Hindlimb muscle (tissue), 1 donor: ENCODE data around the gene MAP3K5. TPM values are rescaled to one million over a fixed set of nuclear protein-coding genes. Genes with fewer than 3 reads are reported as not detected.
A peak's percentile ranks its signal among the peaks of the same experiment; 100 is the strongest.
"Not testable (repeated sequence)": the region's sequence is repeated elsewhere in the genome, so short reads cannot be mapped to it uniquely, and the experiment has no call there.

ENCODE experiments used
- DNase-seq: peaks from one replicate; pipeline ENCODE4 v3.0.0-alpha.2; 2013
- polyA plus RNA-seq: library from polyadenylated mRNA; unstranded; fragments of 120-200 nt; gene quantifications from one replicate; pipeline ENCODE4 v1.2.1, GENCODE V29; 2013; ENCODE audit not compliant: insufficient read length

MAP3K5 gene, protein sequence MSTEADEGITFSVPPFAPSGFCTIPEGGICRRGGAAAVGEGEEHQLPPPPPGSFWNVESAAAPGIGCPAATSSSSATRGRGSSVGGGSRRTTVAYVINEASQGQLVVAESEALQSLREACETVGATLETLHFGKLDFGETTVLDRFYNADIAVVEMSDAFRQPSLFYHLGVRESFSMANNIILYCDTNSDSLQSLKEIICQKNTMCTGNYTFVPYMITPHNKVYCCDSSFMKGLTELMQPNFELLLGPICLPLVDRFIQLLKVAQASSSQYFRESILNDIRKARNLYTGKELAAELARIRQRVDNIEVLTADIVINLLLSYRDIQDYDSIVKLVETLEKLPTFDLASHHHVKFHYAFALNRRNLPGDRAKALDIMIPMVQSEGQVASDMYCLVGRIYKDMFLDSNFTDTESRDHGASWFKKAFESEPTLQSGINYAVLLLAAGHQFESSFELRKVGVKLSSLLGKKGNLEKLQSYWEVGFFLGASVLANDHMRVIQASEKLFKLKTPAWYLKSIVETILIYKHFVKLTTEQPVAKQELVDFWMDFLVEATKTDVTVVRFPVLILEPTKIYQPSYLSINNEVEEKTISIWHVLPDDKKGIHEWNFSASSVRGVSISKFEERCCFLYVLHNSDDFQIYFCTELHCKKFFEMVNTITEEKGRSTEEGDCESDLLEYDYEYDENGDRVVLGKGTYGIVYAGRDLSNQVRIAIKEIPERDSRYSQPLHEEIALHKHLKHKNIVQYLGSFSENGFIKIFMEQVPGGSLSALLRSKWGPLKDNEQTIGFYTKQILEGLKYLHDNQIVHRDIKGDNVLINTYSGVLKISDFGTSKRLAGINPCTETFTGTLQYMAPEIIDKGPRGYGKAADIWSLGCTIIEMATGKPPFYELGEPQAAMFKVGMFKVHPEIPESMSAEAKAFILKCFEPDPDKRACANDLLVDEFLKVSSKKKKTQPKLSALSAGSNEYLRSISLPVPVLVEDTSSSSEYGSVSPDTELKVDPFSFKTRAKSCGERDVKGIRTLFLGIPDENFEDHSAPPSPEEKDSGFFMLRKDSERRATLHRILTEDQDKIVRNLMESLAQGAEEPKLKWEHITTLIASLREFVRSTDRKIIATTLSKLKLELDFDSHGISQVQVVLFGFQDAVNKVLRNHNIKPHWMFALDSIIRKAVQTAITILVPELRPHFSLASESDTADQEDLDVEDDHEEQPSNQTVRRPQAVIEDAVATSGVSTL (N-terminal part only)
- 3.1 TPM for polyA plus RNA-seq

DNA sequence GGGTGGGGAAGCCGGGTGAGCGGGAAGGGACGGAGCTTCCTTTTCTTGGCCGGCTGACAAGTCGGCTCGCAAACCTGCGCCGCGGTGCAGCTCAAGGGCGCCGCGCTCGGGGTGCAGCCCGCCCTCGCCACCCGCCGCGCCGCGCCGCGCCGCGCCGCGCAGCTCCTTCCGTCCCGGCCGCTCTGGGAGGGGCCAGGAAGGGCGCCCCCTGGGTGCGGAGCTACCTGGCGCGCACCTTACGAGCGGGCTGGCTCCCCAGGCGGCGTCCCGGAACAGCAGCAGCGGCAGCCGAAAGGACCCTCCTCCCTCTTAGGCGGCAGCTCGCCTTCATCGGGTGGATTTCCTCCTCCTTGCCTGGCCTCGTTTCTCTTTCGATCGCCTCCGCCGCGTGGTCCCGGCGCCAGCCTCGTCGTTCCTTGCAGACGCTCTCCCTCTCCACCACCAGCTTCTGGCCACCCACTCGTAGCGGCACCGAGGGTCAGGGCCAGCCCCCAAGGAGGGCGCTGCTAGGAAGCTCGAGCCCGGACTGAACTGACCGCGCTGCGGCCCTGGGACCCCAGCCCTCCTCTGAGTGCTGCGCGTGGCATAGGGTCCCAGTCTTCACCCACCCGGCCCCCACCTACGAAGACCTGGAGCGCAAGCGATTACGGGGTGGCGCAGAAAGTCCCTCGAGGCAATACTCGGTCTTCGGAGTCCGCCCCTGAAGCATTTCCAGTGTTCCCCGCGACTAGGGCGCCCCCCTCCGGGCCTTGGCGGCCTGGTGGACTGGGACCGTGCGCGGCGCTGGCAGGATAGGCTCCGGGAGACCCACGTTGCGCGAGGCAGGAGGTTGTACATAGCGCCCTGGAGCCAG is at the start of gene MAP3K5:
MAP3K5 (minus strand) TSS at position 68 of the 853 bp plus-strand sequence. CDS start 320 bp downstream, outside the sequence.
- peak; percentile 83 for DNase-seq

DNA sequence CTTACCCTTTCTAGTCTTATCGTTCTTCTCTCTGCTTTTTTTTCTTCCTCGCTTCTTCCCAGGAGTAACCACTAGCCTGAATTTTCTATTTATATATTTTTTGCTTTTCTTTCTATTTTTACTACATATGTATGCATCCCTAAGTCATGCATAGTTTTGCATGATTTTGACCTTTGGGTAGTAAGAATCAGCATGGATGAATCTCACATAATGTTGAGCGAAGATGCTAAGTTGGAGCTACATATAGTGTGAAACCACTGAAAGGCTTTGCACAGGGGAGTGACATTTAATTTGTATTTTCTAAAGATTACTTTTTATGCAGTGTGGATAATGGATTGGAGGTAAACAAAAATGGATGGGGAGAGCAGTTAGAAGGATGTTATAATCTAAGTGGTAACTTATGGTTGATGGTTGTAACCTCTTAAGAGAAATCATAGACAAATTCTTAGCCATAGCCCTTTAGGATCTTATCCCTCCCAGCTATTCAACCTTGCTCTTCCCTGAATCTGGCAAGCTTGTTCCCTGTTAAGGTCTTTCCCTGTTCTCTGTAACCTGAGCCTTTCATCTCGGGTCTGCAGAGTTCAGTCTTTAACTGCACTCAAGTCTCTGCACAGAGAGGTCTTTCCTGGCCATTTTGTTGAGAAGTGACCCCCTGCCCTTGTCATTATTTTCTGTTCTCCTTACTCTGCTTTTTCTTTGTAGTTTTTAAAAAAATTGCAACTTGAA is 48.2 kb upstream of the MAP3K5 start:
- DNase-seq = no peak

DNA sequence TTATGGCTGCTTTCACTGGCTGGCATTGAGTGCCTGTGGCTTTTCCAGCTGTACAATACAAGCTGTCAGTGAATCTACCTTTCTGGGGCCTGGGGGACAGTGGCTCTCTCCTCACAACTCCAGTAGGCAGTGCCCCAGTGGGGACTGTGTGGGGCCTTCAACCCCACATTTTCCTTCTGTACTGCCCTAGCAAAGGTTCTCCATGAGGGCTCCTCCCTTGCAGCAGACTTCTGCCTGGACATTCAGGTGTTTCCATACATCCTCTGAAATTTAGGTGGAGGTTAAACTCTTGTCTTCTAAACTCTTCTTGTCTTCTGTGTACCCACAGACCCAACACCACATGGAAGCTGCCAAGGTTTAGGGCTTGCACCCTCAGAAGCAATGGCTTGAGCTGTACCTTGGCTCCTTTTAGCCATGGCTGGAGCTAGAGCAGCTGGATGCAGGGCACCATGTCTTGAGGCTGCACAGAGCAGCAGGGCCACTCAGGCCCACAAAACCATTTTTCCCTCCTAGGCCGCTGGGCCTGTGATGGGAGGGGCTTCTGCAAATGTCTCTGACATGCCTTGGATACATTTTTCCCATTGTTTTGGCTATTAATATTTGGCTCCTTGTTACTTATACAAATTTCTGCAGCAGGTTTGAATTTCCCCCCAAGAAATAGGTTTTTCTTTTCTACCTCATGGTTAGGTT is 39.7 kb upstream of the MAP3K5 start:
- no peak for DNase-seq

DNA sequence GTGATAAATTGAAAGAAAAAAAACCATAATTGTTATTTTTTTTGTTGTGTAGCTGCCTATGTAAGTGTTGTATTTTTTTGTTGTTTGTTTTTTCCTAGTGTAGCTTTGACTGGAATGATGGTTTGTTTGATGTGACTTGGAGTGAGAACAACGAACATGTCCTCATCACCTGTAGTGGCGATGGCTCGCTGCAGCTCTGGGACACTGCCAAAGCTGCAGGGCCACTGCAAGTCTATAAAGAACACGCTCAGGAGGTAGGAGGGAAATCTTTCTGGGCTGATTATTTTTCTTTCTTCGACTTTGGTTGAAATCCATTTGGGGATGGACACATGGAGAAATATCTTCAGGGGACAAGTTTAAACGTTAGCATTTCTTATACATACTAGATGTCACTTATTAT is 33.9 kb upstream of the MAP3K5 start:
- DNase-seq = no peak

GRCh38 chr6:136823128-136823660 is 30.9 kb upstream of the MAP3K5 start:
- no peak for DNase-seq

DNA sequence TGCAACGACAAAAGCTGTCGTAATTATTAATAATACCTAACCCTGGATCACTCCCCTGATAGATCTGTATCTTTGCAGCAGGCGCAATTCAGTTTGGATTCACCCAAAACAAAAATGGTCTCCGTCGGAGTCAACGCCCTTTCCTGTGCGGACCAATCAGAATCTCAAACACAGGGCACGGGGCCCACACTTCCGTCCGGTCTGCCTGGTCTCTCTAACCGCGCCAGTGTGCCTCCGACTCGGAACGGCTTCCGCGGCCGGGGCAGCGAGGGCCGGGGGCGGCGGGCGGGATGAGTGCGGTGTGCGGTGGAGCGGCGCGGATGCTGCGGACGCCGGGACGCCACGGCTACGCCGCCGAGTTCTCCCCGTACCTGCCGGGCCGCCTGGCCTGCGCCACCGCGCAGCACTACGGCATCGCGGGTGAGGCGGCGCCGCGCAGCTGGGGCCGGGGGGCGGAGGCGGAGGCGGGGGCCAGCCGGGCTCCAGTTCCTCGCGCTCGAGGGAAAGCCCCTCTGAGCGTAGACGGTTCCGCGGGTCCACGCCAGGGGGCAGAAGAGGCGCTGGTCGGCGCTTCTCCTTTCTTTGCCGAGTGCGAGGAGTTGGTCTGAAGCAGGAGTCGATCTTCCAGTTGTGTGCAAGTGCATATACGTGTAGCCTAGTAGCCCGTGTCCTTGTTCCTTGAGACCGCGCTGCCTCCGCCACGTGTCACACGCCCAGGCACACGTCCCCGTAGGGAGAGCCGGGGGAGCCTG is 30.3 kb upstream of the MAP3K5 start, which contains the start of gene PEX7:
PEX7 (plus strand) TSS at position 217 of the 752 bp plus-strand sequence; CDS start at position 291, 74 bp downstream.
- DNase-seq = peak; percentile 94

- DNase-seq = no peak
Measured at GRCh38 chr6:136822046-136822375, 29.7 kb upstream of the MAP3K5 start.

DNA sequence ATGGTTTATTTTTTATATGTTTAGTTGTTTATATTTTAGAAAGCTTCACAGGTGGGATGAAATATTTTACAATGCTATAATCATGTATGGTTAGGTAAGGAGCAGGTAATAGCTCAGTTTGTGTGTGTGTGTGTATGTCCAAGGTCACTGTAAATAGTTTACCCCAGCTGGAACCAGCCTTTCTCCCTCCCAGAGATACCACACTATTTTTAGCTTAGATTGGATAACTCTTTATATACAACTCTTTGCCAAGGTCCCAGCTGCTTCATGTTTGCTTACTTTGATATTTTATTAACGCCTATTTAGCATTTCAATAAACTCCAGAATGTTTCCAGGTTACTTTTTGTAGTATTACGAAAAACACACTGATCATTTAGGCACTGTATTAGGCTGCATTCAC is 28.3 kb upstream of the MAP3K5 start:
- no peak for DNase-seq

GRCh38 chr6:136816656-136817055 is 24.4 kb upstream of the MAP3K5 start:
- DNase-seq = no peak

DNA sequence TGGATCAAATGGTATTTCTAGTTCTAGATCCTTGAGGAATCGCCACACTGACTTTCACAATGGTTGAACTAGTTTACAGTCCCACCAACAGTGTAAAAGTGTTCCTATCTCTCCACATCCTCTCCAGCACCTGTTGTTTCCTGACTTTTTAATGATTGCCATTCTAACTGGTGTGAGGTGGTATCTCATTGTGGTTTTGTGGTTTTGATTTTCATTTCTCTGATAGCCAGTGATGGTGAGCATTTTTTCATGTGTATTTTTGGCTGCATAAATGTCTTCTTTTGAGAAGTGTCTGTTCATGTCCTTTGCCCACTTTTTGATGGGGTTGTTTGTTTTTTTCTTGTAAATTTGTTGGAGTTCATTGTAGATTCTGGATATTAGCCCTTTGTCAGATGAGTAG is 23.3 kb upstream of the MAP3K5 start:
- DNase-seq = not testable (repeated sequence)

- DNase-seq = no peak
Measured at GRCh38 chr6:136812174-136812573, 19.9 kb upstream of the MAP3K5 start.

- no peak for DNase-seq
Measured at GRCh38 chr6:136811272-136811671, 19.0 kb upstream of the MAP3K5 start.

DNA sequence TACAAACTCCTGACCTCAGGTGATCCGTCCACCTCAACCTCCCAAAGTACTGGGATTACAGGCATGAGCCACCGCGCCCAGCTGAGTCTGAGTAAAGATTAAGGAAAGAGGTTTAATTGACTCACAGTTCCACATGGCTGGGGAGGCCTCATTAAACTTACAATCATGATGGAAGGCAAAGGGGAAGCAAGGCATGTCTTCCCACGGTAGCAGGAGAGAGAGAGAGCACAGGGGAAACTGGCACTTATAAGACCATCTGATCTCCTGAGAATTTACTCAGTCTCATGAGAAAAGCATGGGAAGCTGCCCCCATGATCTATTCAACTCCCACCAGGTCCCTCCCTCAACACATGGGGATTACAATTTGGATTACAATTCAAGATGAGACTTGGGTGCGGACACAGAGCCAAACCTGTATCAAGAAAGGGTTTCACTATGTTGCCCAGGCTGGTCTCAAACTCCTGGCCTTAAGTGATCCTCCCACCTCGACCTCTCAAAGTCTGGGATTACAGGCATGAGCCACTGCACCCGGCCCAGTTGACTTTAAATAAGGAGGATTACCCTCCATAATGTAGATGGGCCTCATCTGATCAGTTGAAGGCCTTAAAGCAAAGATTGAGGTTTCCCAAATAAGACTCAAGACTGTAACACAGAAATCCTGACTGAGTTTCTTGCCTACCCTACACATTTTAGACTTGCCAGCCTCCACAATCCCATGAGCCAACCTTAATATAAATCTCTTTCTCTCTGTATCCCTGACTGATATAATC is 17.0 kb upstream of the MAP3K5 start:
- DNase-seq = no peak

GRCh38 chr6:136803608-136804007 is 11.3 kb upstream of the MAP3K5 start:
- no peak for DNase-seq

DNA sequence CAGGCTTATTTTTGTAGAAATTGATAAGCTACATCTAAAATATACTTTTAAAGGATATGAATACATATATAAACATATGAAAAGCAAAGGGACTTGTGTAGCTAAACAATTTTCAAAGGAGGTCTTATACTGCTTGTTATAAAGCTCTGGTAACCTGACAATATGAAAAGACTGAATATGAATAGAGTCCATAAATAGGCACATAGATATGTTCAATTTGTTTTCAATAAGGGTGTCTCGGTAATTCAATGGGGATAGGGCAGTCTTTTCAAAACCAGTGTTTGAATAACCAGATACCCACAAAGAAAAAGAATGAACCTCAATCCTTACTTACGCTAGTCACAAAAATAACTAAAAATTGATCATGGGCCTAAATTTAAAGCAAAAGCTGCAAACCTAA is 9.3 kb upstream of the MAP3K5 start:
- DNase-seq = no peak

GRCh38 chr6:136798044-136798443 is 5.8 kb upstream of the MAP3K5 start:
- DNase-seq = no peak

GRCh38 chr6:136795996-136796395 is 3.7 kb upstream of the MAP3K5 start:
- no peak for DNase-seq

DNA sequence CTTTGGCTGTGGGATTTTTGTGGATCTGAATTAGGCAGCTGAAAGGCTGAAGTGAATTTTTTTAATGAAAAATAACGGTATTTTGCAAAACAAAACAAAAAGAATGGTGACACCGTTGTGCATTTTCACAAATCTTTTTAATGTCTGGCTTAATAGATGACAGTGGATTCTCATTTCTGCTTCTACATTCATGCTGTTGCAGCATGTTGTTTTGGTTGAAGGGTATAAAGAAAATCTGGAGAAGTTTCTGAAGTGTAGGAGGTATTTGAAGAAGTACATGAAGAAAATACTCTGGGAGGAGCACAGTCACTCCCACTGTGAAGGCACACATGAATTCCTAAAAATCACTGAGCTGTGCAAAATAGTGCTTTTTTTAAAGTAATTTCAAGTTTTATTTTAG is 3.1 kb upstream of the MAP3K5 start:
- DNase-seq = no peak

DNA sequence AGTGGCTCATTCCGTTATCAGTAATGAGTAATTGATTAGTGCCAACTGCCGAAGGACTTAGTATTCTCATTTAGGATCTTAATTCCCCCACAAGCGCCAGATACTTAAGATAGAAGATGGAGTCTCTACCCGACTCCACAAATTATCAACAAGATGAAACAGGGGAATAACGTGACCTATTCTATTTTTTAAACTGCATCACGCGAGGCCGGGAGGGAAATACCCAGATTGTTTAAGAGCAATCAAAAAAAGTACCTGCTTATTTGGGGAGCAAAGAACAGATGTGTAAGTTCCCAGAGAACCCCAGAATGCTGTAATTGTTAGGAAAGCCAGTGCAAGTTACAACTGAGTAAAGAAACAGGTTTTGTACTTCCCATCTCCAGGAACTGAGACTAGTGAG is 1.1 kb upstream of the MAP3K5 start:
- no peak for DNase-seq
